Small intestine (tissue), 7 donors: Measurements from ENCODE around the gene TMEM86A. TPM values are rescaled to one million over a fixed set of nuclear protein-coding genes. Genes with fewer than 3 reads are reported as not detected.
A peak's percentile ranks its signal among the peaks of the same experiment; 100 is the strongest.

Experiments used
- DNase-seq, 2 donors: peaks; one replicate each; pipeline versions ENCODE4 v3.0.0 to v3.0.0-alpha.2; 2013
- FAIRE-seq: peaks from 2 replicates; lab custom pipeline; 2012; peaks lifted over from hg19 to GRCh38; lab: Jason Lieb, UNC
- H3K27ac ChIP-seq, 3 donors: one replicate each; pipeline ENCODE4 v1.5.1; 2013; ENCODE audit warnings: low read length in 2 of 3, mild to moderate bottlenecking in 2 of 3, control low read depth in 1 of 3, inconsistent platforms in 1 of 3, low read depth in 1 of 3, moderate library complexity in 1 of 3
- H3K27me3 ChIP-seq, 3 donors: one replicate each; pipeline ENCODE4 v1.6.1; 2013; ENCODE audit warnings: low read length in 3 of 3, inconsistent platforms in 1 of 3; ENCODE audit not compliant: control insufficient read depth in 3 of 3, insufficient read depth in 3 of 3
- H3K36me3 ChIP-seq, 3 donors: one replicate each; pipeline ENCODE4 v1.6.1; 2013; ENCODE audit warnings: low read length in 3 of 3, inconsistent platforms in 1 of 3, low read depth in 1 of 3, mild to moderate bottlenecking in 1 of 3, moderate library complexity in 1 of 3; ENCODE audit not compliant: control insufficient read depth in 3 of 3, insufficient read depth in 2 of 3
- H3K4me1 ChIP-seq, 3 donors: one replicate each; pipeline ENCODE4 v1.6.1; 2013; ENCODE audit warnings: low read length in 2 of 3, inconsistent platforms in 1 of 3, low read depth in 1 of 3, mild to moderate bottlenecking in 1 of 3, moderate library complexity in 1 of 3; ENCODE audit not compliant: control insufficient read depth in 3 of 3, insufficient read depth in 2 of 3
- H3K4me3 ChIP-seq, 3 donors: one replicate each; pipeline ENCODE4 v1.5.1; 2013; ENCODE audit warnings: low read length in 3 of 3, control low read depth in 1 of 3, inconsistent platforms in 1 of 3, low read depth in 1 of 3, mild to moderate bottlenecking in 1 of 3, moderate library complexity in 1 of 3
- H3K9me3 ChIP-seq, 2 donors: one replicate each; pipeline ENCODE4 v1.6.1; 2013; ENCODE audit warnings: low read depth in 1 of 2, low read length in 1 of 2; ENCODE audit not compliant: control insufficient read depth in 2 of 2, insufficient read depth in 1 of 2
- WGBS, 3 donors: extraction: QIAGEN DNeasy Blood & Tissue Kit; methylation state at CpG; one replicate each; pipeline ENCODE4 v1.1.7; 2013; 5-methylcytosine and 5-hydroxymethylcytosine counted together
- polyA plus RNA-seq, 4 donors: library from polyadenylated mRNA; stranded (reverse) in 3 of 4; unstranded in 1 of 4; fragments of 200-250 nt in 3 of 4; fragments of 120-200 nt in 1 of 4; gene quantifications; one replicate each; pipeline versions ENCODE4 v1.2.1 to v1.2.3, GENCODE V29; 2013
- donor health status: healthy with polysubstance abuse.
- donor health status: control.
- donor health status: control.
- donor health status: Bipolar disorder and iron deficiency.
- donor health status: healthy.

TMEM86A gene
- polyA plus RNA-seq, 4 donors = 0.22 to 1.6 (median 1.1) TPM

DNA sequence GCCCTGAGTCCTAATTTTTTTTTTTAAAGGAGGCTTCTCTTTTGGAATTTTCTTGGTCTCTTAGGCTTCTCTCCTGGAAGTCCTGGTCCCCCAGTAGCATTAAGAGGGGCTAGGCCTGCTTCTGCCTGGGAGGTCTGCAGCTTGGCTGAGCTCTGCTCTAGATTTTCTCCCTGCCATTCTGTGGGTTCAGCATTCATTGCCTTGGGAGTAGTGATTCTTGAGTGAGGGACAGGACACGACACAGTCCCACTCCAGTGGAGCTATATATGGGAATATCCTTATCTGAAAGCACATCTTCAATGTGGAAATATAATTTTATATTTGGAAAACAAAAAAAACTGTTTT is 23.7 kb downstream of the TMEM86A start:
- Histone ChIP-seq H3K27ac (no peak overlapping the region), H3K4me3 (no peak overlapping the region), H3K36me3 (peaks cover 0 to 2% (median 0%) of the 10 kb centered on the region in 3 donors), H3K27me3 (peaks cover 0 to 5% (median 0%) of the 10 kb centered on the region in 3 donors), H3K9me3 (no peaks in the 10 kb centered on the region), H3K4me1 (peaks cover 0 to 22% (median 2%) of the 10 kb centered on the region in 3 donors)
- FAIRE-seq = no peak
- 57 to 77% (median 61%) methylated on average over 1 of the region's 1 CpG for WGBS, 3 donors
- DNase-seq = no peak

DNA sequence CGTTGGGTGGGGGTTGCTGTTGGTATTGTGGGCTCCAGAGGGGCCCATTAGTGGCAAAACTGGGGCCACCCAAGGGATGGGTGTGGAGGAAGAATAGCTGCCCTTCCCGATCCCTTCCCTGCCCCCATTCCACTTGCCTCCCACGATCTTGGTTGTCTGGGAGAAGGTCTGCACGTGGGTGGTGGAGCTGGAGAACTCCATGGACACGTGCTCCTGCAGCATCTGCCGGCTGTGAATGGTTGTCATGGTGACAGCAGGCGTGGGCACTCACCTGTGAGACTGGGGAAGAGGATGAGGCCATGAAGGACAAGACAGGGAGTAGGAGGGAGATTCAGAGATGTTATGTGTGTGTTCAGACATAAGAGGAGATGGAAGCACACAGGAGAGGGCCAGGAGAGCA is 25.4 kb downstream of the TMEM86A start:
- no peak for FAIRE-seq
- no peak for DNase-seq
- Histone ChIP-seq H3K9me3 (no peaks in the 10 kb centered on the region), H3K36me3 (peaks cover 0 to 2% (median 0%) of the 10 kb centered on the region in 3 donors), H3K27ac (no peak overlapping the region), H3K27me3 (peaks cover 0 to 5% (median 0%) of the 10 kb centered on the region in 3 donors), H3K4me3 (no peak overlapping the region), H3K4me1 (peaks cover 0 to 22% (median 2%) of the 10 kb centered on the region in 3 donors)
- WGBS, 3 donors = 39 to 61% (median 52%) methylated on average over 7 of the region's 7 CpGs

DNA sequence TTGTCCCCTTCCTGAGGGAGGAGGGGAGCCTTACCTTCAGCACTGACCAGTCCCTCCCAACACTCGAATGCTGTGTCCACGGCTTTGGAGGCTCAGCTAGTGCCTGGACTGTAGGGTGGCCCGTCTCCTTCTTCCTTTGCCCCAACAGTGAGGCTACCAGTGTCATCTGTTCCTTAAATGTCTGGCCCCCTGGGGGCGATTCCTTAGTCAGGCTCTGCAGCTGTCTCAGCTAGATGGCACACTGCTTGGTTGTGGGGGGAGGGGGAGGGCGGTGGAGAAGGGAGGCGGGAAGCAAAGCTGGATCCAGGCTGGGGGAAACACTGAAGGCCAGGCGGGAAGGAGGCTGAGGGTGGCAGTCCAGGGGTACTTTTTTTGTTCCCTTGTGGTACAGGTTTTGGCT is 27.5 kb downstream of the TMEM86A start, which contains the start of gene IGSF22:
TSS of gene IGSF22 (minus strand) at position 149 of the 400 bp plus-strand sequence. CDS start 1,952 bp downstream, outside the sequence.
- WGBS, 3 donors = 74 to 86% (median 84%) methylated on average over 7 of the region's 7 CpGs
- DNase-seq = no peak
- no peak within 1 kb of the TSS for H3K4me3 ChIP-seq
- H3K9me3 ChIP-seq = no peaks in the 10 kb centered on the region
- peaks cover 0 to 2% (median 0%) of the 10 kb centered on the region in 3 donors for H3K36me3 ChIP-seq
- peaks cover 0 to 5% (median 0%) of the 10 kb centered on the region in 3 donors for H3K27me3 ChIP-seq
- H3K4me1 ChIP-seq = peaks cover 0 to 7% (median 0%) of the 10 kb centered on the region in 3 donors
- no peak within 1 kb of the TSS for H3K27ac ChIP-seq
- no peak for FAIRE-seq

DNA sequence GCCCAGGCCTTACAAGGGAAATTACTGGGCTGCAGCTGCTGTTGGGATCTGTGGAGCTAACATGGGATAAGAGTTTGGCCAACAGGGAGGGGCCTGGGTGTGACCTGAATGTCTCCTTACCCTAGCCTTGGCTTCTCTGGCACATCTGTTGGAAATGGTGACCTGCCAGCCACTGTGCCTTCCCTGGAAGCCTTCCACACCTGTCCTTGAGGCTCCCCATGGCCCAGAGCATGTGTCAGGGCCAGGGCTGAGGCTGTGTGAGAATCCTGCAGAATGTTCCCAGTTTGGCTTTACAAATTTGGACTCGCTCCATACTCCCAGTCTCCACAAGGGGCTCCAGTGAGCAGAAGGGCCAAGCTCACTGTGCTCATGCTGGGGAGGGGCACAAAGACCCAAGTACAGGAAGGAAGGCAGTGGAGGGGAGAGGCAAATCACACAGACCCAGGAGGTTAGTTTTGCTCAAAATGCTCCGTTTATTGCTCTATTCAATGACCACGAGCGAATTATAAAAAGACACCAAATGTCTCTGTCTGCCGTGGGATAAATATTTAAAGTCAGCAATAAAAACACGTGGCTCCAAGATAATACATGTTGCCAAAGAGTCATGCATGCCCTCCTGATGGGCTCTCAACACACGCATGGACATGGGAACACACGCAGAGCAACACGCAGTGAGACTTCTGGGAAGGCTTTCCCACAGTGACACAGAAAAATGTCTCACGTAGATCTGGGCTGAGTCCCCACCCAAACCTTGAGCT is 29.1 kb downstream of the TMEM86A start:
- Histone ChIP-seq H3K27ac (no peak overlapping the region), H3K4me1 (no peaks in the 10 kb centered on the region), H3K9me3 (no peaks in the 10 kb centered on the region), H3K27me3 (no peaks in the 10 kb centered on the region), H3K36me3 (peaks cover 0 to 2% (median 0%) of the 10 kb centered on the region in 3 donors), H3K4me3 (no peak overlapping the region)
- DNase-seq = peak; percentile 34 to 49
- no peak for FAIRE-seq
- WGBS, 3 donors = 46 to 48% (median 47%) methylated on average over 10 of the region's 10 CpGs

DNA sequence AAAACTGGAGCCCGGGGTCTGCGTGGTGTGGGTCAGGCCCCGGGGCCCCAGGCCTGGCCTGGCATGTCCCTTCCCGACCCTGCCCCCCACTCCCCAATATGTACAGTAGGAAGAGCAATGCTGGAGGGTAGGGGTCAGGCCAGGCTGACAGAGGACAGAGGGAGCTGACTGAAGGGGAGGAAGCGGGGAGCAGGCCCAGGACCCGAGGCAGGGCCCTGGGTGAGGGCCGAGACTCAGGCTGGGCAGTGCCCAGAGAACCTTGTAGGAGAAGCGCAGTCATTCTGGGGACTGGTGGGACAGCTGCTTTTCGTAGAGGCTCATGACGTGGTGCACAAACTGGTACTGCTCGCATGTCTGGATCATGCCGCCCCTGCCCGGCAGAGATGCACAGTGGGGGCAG is 30.1 kb downstream of the TMEM86A start:
- H3K9me3 ChIP-seq = no peaks in the 10 kb centered on the region
- no peaks in the 10 kb centered on the region for H3K36me3 ChIP-seq
- DNase-seq (no peak), FAIRE-seq (no peak)
- WGBS, 3 donors = 91 to 95% (median 93%) methylated on average over 13 of the region's 13 CpGs
- H3K27me3 ChIP-seq = no peaks in the 10 kb centered on the region
- H3K4me1 ChIP-seq = no peaks in the 10 kb centered on the region
- no peak overlapping the region for H3K27ac ChIP-seq
- no peak overlapping the region for H3K4me3 ChIP-seq

DNA sequence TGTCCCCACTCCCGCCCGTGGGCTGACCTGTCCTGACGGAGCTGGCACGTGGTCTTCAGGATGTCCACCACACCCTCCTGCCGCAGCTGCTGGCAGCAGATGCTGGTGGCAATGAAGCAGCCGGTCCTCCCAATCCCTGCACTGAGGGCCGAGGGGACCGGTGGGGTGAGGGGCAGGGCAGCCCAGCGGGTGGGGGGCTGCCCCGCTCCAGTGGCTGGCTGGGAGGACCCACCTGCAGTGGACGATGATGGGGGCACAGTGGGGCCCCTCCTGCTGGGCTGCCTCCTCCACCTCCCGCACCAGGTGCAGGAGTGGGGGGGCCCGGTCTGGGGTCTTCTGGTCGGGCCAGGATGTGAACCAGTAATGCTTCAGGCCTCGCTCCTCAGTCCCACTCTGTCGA is 30.8 kb downstream of the TMEM86A start:
- no peaks in the 10 kb centered on the region for H3K9me3 ChIP-seq
- WGBS, 3 donors = 87 to 91% (median 89%) methylated on average over 16 of the region's 16 CpGs
- no peak overlapping the region for H3K27ac ChIP-seq
- FAIRE-seq (no peak), DNase-seq (no peak)
- H3K4me3 ChIP-seq = no peak overlapping the region
- no peaks in the 10 kb centered on the region for H3K4me1 ChIP-seq
- no peaks in the 10 kb centered on the region for H3K27me3 ChIP-seq
- H3K36me3 ChIP-seq = no peaks in the 10 kb centered on the region

DNA sequence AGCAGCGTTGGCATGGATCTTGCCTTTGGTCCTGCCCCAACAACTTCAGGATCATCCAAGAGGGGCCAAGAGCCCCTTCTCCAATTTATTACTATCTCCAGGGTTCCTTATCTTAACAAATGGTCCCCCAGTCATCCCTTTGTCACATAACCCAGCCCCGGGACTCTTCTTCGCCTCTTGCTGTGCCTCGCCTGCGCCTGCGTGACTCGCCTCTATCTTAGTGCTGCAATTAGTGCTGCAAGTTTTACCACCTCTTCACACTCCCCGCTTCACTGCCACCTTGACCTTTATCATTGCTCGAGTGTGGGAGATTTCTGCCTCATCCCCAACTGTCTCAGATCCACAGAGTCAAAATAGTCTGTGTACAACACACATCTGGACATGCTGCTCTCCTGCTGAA is 31.4 kb downstream of the TMEM86A start:
- DNase-seq (no peak), FAIRE-seq (no peak)
- Histone ChIP-seq H3K36me3 (no peaks in the 10 kb centered on the region), H3K27me3 (no peaks in the 10 kb centered on the region), H3K27ac (no peak overlapping the region), H3K9me3 (no peaks in the 10 kb centered on the region), H3K4me3 (no peak overlapping the region), H3K4me1 (no peaks in the 10 kb centered on the region)
- WGBS, 3 donors = 84 to 87% (median 85%) methylated on average over 9 of the region's 9 CpGs

DNA sequence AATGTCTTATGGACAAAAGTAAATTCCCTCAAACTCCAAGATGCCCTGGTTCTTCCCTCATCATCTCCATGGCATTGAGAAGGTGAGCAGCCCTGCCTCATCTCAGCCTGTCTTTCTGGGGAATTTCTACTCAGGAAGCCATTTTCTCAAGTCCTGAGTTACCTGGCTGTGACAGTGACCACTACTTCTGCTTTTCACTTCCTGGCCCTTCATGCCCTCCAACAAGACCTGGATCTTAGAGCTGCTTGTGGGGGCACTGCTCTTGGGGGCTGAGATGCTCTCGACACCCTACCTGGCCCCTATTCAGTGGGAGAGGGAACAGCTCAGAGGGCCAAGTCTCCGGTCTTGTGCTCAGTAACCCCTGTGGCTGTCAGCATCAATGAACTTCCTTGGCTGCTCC is 32.9 kb downstream of the TMEM86A start:
- WGBS, 3 donors = 77 to 90% (median 86%) methylated on average over 2 of the region's 2 CpGs
- no peaks in the 10 kb centered on the region for H3K36me3 ChIP-seq
- H3K4me3 ChIP-seq = no peak overlapping the region
- no peaks in the 10 kb centered on the region for H3K4me1 ChIP-seq
- DNase-seq = no peak
- no peaks in the 10 kb centered on the region for H3K9me3 ChIP-seq
- FAIRE-seq = no peak
- H3K27ac ChIP-seq = no peak overlapping the region
- no peaks in the 10 kb centered on the region for H3K27me3 ChIP-seq
